ENCODE results near the gene MAD2L1BP. TPM values are rescaled to one million over a fixed set of nuclear protein-coding genes. Genes with fewer than 3 reads are reported as not detected.
"Not testable (repeated sequence)": the region's sequence is repeated elsewhere in the genome, so short reads cannot be mapped to it uniquely, and the experiment has no call there.

The MAD2L1BP gene
- total RNA-seq, 1 experiment from 2014 or later = 52.0 TPM

- intact Hi-C loops (cut with micrococcal nuclease; ENCODE audit: unreplicated experiment) = no loop called here
- CTCF ChIA-PET = interaction anchor here (0.7 kb wide), 1 partner anchor 324 kb away, joined by 4 read pairs; no protein-coding TSS in a partner anchor
- DNase-seq (ENCODE audit: low spot score) = no peak
- no peak for TF ChIP-seq EZH2 (IDR thresholded peaks at IDR 0.05; ENCODE audit: borderline replicate concordance, low read depth, low read length, poor library complexity, severe bottlenecking)
- TF ChIP-seq CTCF (conservative IDR thresholded peaks at IDR 0.05; ENCODE audit: low read depth, low read length) = no peak
- no TSS peak for BruUV-seq (replicated peaks)
- POLR2A ChIA-PET (ENCODE audit: low non-redundant PET) = no interaction called here
- Histone ChIP-seq H3K9me3 (ENCODE audit: low read depth, low read length, poor library complexity, severe bottlenecking) (peaks cover 3% of the 10 kb centered on the region), H3K4me1 (ENCODE audit: insufficient read depth, low read length, poor library complexity, severe bottlenecking) (no peaks in the 10 kb centered on the region), H3K36me3 (ENCODE audit: insufficient read depth, low read length, poor library complexity, severe bottlenecking) (no peaks in the 10 kb centered on the region), H3K4me3 (ENCODE audit: low read depth, low read length, poor library complexity, severe bottlenecking) (no peak overlapping the region), H3K27ac (ENCODE audit: low read depth, low read length, poor library complexity, severe bottlenecking) (no peak overlapping the region), H3K27me3 (replicated peaks; ENCODE audit: insufficient read depth, low read depth, low read length, poor library complexity) (no peaks in the 10 kb centered on the region)
Measured at GRCh38 chr6:43658161-43658560, 22.5 kb downstream of the MAD2L1BP start.

- H3K27ac ChIP-seq (ENCODE audit: low read depth, low read length, poor library complexity, severe bottlenecking); POLR2A ChIA-PET (ENCODE audit: low non-redundant PET); DNase-seq (ENCODE audit: low spot score); CTCF ChIA-PET; H3K4me1 ChIP-seq (ENCODE audit: insufficient read depth, low read length, poor library complexity, severe bottlenecking); H3K4me3 ChIP-seq (ENCODE audit: low read depth, low read length, poor library complexity, severe bottlenecking); H3K27me3 ChIP-seq (replicated peaks; ENCODE audit: insufficient read depth, low read depth, low read length, poor library complexity); H3K9me3 ChIP-seq (ENCODE audit: low read depth, low read length, poor library complexity, severe bottlenecking); intact Hi-C loops (cut with micrococcal nuclease; ENCODE audit: unreplicated experiment); BruUV-seq (replicated peaks); H3K36me3 ChIP-seq (ENCODE audit: insufficient read depth, low read length, poor library complexity, severe bottlenecking): not testable (repeated sequence)
Measured at GRCh38 chr6:43662948-43663347, 27.3 kb downstream of the MAD2L1BP start.

DNA sequence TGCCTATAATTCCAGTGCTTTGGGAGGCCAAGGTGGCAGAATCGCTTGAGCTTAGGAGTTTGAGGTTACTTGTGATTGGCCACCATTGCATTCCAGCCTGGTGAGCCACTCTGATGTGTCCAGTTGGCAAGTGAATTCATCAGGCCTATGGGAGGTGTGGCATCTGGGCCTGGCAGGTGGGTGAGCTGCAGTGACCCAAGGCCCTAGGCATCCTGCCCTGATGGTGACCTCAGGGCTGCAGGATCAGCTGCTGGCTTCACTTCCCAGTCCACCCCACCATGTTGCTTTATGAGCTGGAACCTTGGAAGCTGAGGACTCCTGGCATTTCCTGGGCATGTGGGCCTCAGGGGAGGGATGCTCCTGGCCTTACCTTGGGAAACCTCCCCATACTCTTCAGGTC is 29.7 kb downstream of the MAD2L1BP start:
- Histone ChIP-seq H3K4me1 (ENCODE audit: insufficient read depth, low read length, poor library complexity, severe bottlenecking) (peaks cover 14% of the 10 kb centered on the region), H3K4me3 (ENCODE audit: low read depth, low read length, poor library complexity, severe bottlenecking) (no peak overlapping the region), H3K36me3 (ENCODE audit: insufficient read depth, low read length, poor library complexity, severe bottlenecking) (no peaks in the 10 kb centered on the region), H3K9me3 (ENCODE audit: low read depth, low read length, poor library complexity, severe bottlenecking) (peaks cover 3% of the 10 kb centered on the region), H3K27me3 (replicated peaks; ENCODE audit: insufficient read depth, low read depth, low read length, poor library complexity) (no peaks in the 10 kb centered on the region), H3K27ac (ENCODE audit: low read depth, low read length, poor library complexity, severe bottlenecking) (no peak overlapping the region)
- CTCF ChIA-PET = interaction anchor here (1.2 to 2.5 kb wide), 2 partner anchors 109 to 414 kb away, joined by 3 to 6 read pairs; no protein-coding TSS in a partner anchor
- POLR2A ChIA-PET (ENCODE audit: low non-redundant PET) = interaction anchor here (0.6 kb wide), 1 partner anchor 36 kb away, joined by 5 read pairs; the partner anchor contains the start of gene GTPBP2
- no TSS peak for BruUV-seq (replicated peaks)
- no peak for DNase-seq (ENCODE audit: low spot score)
- intact Hi-C loops (cut with micrococcal nuclease; ENCODE audit: unreplicated experiment) = loop anchor here (5.0 kb wide), 1 partner anchor 92 kb away; no protein-coding TSS in a partner anchor
- no peak for TF ChIP-seq EZH2 (IDR thresholded peaks at IDR 0.05; ENCODE audit: borderline replicate concordance, low read depth, low read length, poor library complexity, severe bottlenecking)
- TF ChIP-seq CTCF (conservative IDR thresholded peaks at IDR 0.05; ENCODE audit: low read depth, low read length) = no peak
